Fibroblast of villous mesenchyme (primary cell): ENCODE data around the gene PHTF2. TPM values are rescaled to one million over a fixed set of nuclear protein-coding genes. Genes with fewer than 3 reads are reported as not detected.
A peak's percentile ranks its signal among the peaks of the same experiment; 100 is the strongest.

Source experiments
- DNase-seq: peaks from one replicate; pipeline ENCODE4 v3.0.0-alpha.2; 2010; ENCODE audit warnings: low read depth
- H3K4me3 ChIP-seq: 2 replicates; pipeline ENCODE4 v1.5.1; 2011; ENCODE audit warnings: low read depth, mild to moderate bottlenecking, low read length
- CTCF ChIP-seq: IDR thresholded peaks from 2 replicates; pipeline ENCODE4 v1.5.1; 2012; ENCODE audit warnings: low read depth, mild to moderate bottlenecking, low read length; ENCODE audit not compliant: insufficient read depth
- total RNA-seq: library from RNA; depleted of rRNA; stranded (reverse); fragments of >200 nt; gene quantifications from 2 replicates; pipeline ENCODE4 v1.2.3, GENCODE V29; 2012

PHTF2 gene
- total RNA-seq, 1 donor, result 119 TPM

GRCh38 chr7:77910124-77910523 is 111.6 kb downstream of the PHTF2 start:
- TF ChIP-seq CTCF, result no peak
- no peak for DNase-seq
- no peak overlapping the region for H3K4me3 ChIP-seq

DNA sequence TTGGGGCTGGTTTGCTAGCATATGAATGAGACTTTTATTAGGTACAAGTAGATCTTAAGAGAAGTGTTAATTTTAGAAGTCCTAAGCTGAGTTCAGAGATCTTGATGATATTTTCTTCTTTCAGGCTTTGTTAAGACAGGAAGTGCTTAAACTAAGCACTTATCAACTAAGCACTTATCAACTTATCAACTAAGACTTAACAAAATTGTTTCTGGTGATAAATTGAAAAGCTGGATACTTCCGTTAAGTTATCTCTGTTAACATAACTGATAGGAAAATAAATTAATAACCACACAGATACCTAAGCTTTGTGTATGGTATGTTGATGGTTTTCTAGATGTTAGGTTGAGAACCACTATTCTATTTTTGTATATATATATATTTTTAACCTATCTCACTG is 113.7 kb downstream of the PHTF2 start:
- no peak for DNase-seq
- no peak overlapping the region for H3K4me3 ChIP-seq
- TF ChIP-seq CTCF, result no peak

- no peak for DNase-seq
- no peak overlapping the region for H3K4me3 ChIP-seq
- TF ChIP-seq CTCF, result no peak
Observed at GRCh38 chr7:77913977-77914607, 115.5 kb downstream of the PHTF2 start.

DNA sequence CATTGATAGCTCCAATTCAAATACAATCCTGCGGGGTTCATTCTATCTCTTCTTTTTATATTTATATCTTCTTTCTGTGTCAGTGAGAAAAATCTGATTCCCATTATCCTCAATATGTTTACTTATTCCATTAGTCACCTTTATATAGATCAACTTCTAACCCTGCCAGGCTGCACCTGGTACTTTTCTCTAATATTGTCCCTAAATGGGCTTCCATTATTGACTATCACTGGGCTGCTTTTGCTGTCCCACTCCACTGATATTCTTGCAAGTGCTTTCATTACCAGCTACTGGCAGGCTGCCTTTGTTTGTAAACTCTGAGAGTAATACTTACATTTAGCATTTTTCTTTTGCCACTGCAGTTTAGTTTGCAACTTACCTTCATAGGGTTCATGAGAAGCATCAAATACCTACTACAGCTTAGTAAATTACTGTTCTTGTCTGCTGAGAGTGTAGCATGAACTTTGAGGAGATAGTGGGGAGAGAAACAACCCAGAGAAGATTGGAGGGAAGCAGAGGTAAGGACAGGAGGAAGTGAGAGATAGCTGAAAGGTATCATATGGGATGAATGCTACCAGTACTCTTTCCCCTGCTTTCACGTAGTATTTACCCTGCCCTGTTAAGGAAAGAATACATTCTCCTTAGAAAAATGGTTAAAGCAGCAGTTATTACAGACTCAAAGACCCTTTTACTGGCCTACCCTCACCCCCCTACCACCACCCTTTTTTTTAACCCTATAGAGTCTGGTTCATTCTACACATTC is 119.1 kb downstream of the PHTF2 start:
- no peak for DNase-seq
- H3K4me3 ChIP-seq, result no peak overlapping the region
- TF ChIP-seq CTCF, result no peak

DNA sequence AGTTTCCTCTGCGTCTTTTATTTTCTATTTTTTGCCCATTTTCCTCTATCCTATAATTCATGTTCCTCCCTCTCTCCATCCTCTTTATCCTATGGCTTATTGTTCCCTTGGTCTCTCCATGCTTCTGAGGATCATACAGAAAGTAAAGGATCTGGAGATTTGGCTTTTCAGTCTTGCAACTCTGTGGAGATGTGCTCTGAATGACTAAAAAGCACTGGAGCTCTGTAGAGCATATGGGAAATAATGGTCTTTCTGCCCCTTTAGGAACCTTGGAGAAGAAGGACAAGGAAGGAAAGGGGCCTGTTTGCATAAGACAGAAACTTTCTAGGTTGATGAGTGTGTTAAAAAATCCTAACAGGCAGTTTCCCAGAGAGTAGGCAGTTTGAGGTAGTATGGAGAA is 120.1 kb downstream of the PHTF2 start:
- DNase-seq, result no peak
- TF ChIP-seq CTCF, result no peak
- H3K4me3 ChIP-seq, result no peak overlapping the region

DNA sequence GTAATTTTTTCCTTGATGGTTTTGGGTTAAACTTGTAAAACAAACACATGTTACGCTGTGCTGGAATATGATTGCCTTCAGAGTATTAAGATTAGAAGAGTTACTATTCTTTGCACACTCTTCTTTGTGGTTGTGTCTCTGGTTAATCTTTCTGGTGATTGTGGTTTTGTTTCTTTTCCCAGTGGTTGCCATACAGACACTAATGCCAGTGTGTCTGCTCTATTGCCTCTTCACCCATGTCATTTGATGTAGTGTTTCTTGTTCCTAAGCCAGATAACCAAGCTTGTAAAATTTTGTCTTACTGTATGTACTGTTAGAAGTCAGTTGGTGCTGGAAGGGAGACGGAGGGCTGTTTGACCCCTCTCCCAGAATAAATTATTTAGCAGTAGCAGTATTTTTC is 124.8 kb downstream of the PHTF2 start:
- peak; percentile 66 for DNase-seq
- no peak for TF ChIP-seq CTCF
- H3K4me3 ChIP-seq, result no peak overlapping the region
